AG09319 (cell line): Measurements from ENCODE around the gene MAVS.
"Not testable (repeated sequence)": the region's sequence is repeated elsewhere in the genome, so short reads cannot be mapped to it uniquely, and the experiment has no call there.

Experiments
- DNase-seq: peaks from one replicate; pipeline ENCODE4 v3.0.0-alpha.2; 2010; ENCODE audit warnings: low read depth; ENCODE audit errors: extremely low read depth
- CTCF ChIP-seq: IDR thresholded peaks from 2 replicates; pipeline ENCODE4 v1.5.1; 2011; ENCODE audit warnings: low read depth, mild to moderate bottlenecking, inconsistent platforms, low read length, moderate library complexity

MAVS gene

GRCh38 chr20:3890398-3890751 lies 43.7 kb downstream of the MAVS start:
- no peak for DNase-seq
- TF ChIP-seq CTCF, result no peak

GRCh38 chr20:3890999-3891929 lies 44.6 kb downstream of the MAVS start:
- no peak for TF ChIP-seq CTCF
- DNase-seq, result no peak

- no peak for DNase-seq
- no peak for TF ChIP-seq CTCF
Observed at GRCh38 chr20:3894796-3895195, 48.2 kb downstream of the MAVS start.

- TF ChIP-seq CTCF, result no peak
- DNase-seq, result no peak
Observed at GRCh38 chr20:3896302-3896701, 49.7 kb downstream of the MAVS start.

- no peak for DNase-seq
- TF ChIP-seq CTCF, result no peak
Observed at GRCh38 chr20:3896853-3897583, 50.4 kb downstream of the MAVS start.

GRCh38 chr20:3898181-3898580 lies 51.5 kb downstream of the MAVS start:
- DNase-seq, result not testable (repeated sequence)

- DNase-seq, result no peak
- TF ChIP-seq CTCF, result no peak
Observed at GRCh38 chr20:3898639-3899038, 52.0 kb downstream of the MAVS start.
